Smooth muscle cell (in vitro differentiated cells): Measurements from ENCODE around the gene SLX9. TPM values are rescaled to one million over a fixed set of nuclear protein-coding genes. Genes with fewer than 3 reads are reported as not detected.

ENCODE experiments used
- DNase-seq: peaks from one replicate; lab custom pipeline; 2025; ENCODE audit not compliant: unreplicated experiment; lab: John Stamatoyannopoulos, UW
- H2AFZ ChIP-seq: fragments of 200-600 bp; sonication (generic); 2 replicates; pipeline ENCODE4 v1.6.0; 2016; ENCODE audit warnings: antibody characterized with exemption, low read depth, mild to moderate bottlenecking
- H3F3A ChIP-seq: fragments of 200-600 bp; sonication (generic); 2 replicates; pipeline ENCODE4 v1.6.0; 2017; ENCODE audit warnings: antibody characterized with exemption, low read depth
- H3K27ac ChIP-seq: fragments of 200-600 bp; sonication (generic); 2 replicates; pipeline ENCODE4 v1.5.1; 2016; ENCODE audit warnings: low read depth, mild to moderate bottlenecking
- H3K27me3 ChIP-seq: fragments of 200-600 bp; sonication (generic); 2 replicates; pipeline ENCODE4 v1.6.1; 2016; ENCODE audit warnings: low read depth, mild to moderate bottlenecking
- H3K36me3 ChIP-seq: fragments of 200-600 bp; sonication (generic); 2 replicates; pipeline ENCODE4 v1.5.1; 2016; ENCODE audit warnings: low read depth
- H3K4me1 ChIP-seq: fragments of 200-600 bp; sonication (generic); 2 replicates; pipeline ENCODE4 v1.5.1; 2016; ENCODE audit warnings: low read depth
- H3K4me2 ChIP-seq: fragments of 200-600 bp; sonication (generic); 2 replicates; pipeline ENCODE4 v1.6.0; 2016; ENCODE audit warnings: mild to moderate bottlenecking
- H3K4me3 ChIP-seq: fragments of 200-600 bp; sonication (generic); 2 replicates; pipeline ENCODE4 v1.5.1; 2016; ENCODE audit warnings: mild to moderate bottlenecking
- H3K79me2 ChIP-seq: fragments of 200-600 bp; sonication (generic); 2 replicates; pipeline ENCODE4 v1.6.0; 2016; ENCODE audit warnings: low read depth, mild to moderate bottlenecking
- H3K9ac ChIP-seq: fragments of 200-600 bp; sonication (generic); 2 replicates; pipeline ENCODE4 v1.6.0; 2016; ENCODE audit warnings: low read depth
- H3K9me3 ChIP-seq: fragments of 200-600 bp; sonication (generic); replicated peaks from 2 replicates; pipeline ENCODE4 v1.5.1; 2016; ENCODE audit warnings: low read depth
- H4K20me1 ChIP-seq: fragments of 200-600 bp; sonication (generic); 2 replicates; pipeline ENCODE4 v1.6.0; 2016; ENCODE audit warnings: low read depth
- CTCF ChIP-seq: fragments of 200-600 bp; sonication (generic); IDR thresholded peaks from 2 replicates; pipeline ENCODE4 v1.5.1; 2017; ENCODE audit warnings: borderline replicate concordance, mild to moderate bottlenecking, antibody characterized with exemption; ENCODE audit not compliant: insufficient read depth, poor library complexity, severe bottlenecking
- WGBS: methylation state at CpG from one replicate; pipeline ENCODE4 v1.1.7; 2016; ENCODE audit warnings: low lambda C conversion rate; 5-methylcytosine and 5-hydroxymethylcytosine counted together
- polyA plus RNA-seq: library from polyadenylated mRNA; unstranded; fragments of >200 nt; fragmentation: Nextera tagmentation; extraction: Ambion mirVana; gene quantifications from 2 replicates; pipeline ENCODE4 v1.2.1, GENCODE V29; 2016
- total RNA-seq: library from RNA; depleted of rRNA; stranded (reverse); fragments of >200 nt; gene quantifications from 2 replicates; pipeline ENCODE4 v1.2.3, GENCODE V29; 2014

SLX9 gene
- total and polyA plus RNA-seq, 2 experiments from 2014 or later = 13.9 to 26.6 TPM

- no peak overlapping the region for H3K9ac ChIP-seq
- no peaks in the 10 kb centered on the region for H3K9me3 ChIP-seq
- no peak overlapping the region for H2AFZ ChIP-seq
- H3K4me2 ChIP-seq = no peak overlapping the region
- H3K27me3 ChIP-seq = peaks cover 37% of the 10 kb centered on the region
- no peak overlapping the region for H3K4me3 ChIP-seq
- 57% methylated on average over 8 of the region's 9 CpGs for WGBS
- TF ChIP-seq CTCF = no peak
- H3K27ac ChIP-seq = no peak overlapping the region
- H3F3A ChIP-seq = peaks cover 16% of the 10 kb centered on the region
- H3K79me2 ChIP-seq = no peaks in the 10 kb centered on the region
- peaks cover 6% of the 10 kb centered on the region for H4K20me1 ChIP-seq
- H3K4me1 ChIP-seq = peaks cover 20% of the 10 kb centered on the region
- no peak for DNase-seq
- H3K36me3 ChIP-seq = no peaks in the 10 kb centered on the region
Observed at GRCh38 chr21:44929799-44930542, 9.9 kb upstream of the SLX9 start.

- Histone ChIP-seq H3K4me3 (no peak overlapping the region), H3K79me2 (no peaks in the 10 kb centered on the region), H3K4me2 (peak overlapping the region; percentile 87), H3K27ac (no peak overlapping the region), H3K27me3 (peaks cover 37% of the 10 kb centered on the region), H2AFZ (no peak overlapping the region), H3K4me1 (peaks cover 20% of the 10 kb centered on the region), H3K9me3 (no peaks in the 10 kb centered on the region), H3K9ac (no peak overlapping the region), H4K20me1 (peaks cover 6% of the 10 kb centered on the region), H3K36me3 (no peaks in the 10 kb centered on the region), H3F3A (peaks cover 16% of the 10 kb centered on the region)
- DNase-seq = no peak
- TF ChIP-seq CTCF = no peak
- 21% methylated on average over 5 of the region's 12 CpGs for WGBS
Observed at GRCh38 chr21:44930543-44930981, 9.3 kb upstream of the SLX9 start.

GRCh38 chr21:44931137-44931500, 8.7 kb upstream of the SLX9 start:
- Histone ChIP-seq H3K27me3 (peaks cover 37% of the 10 kb centered on the region), H3K9me3 (no peaks in the 10 kb centered on the region), H3K9ac (no peak overlapping the region), H3F3A (peaks cover 16% of the 10 kb centered on the region), H3K4me1 (peaks cover 20% of the 10 kb centered on the region), H2AFZ (no peak overlapping the region), H3K27ac (no peak overlapping the region), H4K20me1 (peaks cover 6% of the 10 kb centered on the region), H3K36me3 (no peaks in the 10 kb centered on the region), H3K79me2 (no peaks in the 10 kb centered on the region), H3K4me3 (peak overlapping the region; percentile 56), H3K4me2 (peak overlapping the region; percentile 87)
- DNase-seq = no peak
- TF ChIP-seq CTCF = no peak
- 6% methylated on average over 18 of the region's 19 CpGs for WGBS
